ENCODE data around the gene DTNA. TPM values are rescaled to one million over a fixed set of nuclear protein-coding genes. Genes with fewer than 3 reads are reported as not detected.
"Not testable (repeated sequence)": the region's sequence is repeated elsewhere in the genome, so short reads cannot be mapped to it uniquely, and the experiment has no call there.

DTNA gene
- total and polyA plus RNA-seq, 4 donors: 90.4 to 190 (median 131) TPM

DNA sequence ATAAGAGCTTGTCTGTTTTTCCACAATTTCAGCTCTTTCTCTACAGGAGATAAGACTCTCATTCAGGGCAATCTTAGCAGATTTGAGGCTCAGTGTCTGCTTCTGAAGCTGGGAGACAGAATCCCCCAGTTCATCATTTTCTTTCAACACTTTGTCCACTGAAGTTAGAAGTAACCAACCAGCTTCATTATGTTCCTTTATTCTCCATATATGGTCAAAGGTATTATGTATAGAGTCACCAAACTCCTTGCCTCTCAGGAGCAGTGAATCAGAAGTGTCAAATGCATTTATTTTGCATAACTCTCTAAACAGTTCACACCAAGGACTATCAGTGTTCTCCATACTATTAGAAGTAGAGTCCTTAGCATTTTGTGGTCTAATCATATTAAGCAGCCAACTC lies 24.4 kb downstream of the DTNA start:
- not testable (repeated sequence) for H3K4me1 ChIP-seq (ENCODE audit: control insufficient read depth, insufficient read depth, low read length); DNase-seq (ENCODE audit: low read depth in 4 of 6, low spot score in 6 of 6); H3K27me3 ChIP-seq (ENCODE audit: control insufficient read depth, insufficient read depth, low read length); H3K27ac ChIP-seq (ENCODE audit: low read depth, low read length); H3K9me3 ChIP-seq (ENCODE audit: control insufficient read depth, insufficient read depth, low read length); H3K4me3 ChIP-seq (ENCODE audit: low read depth, low read length); H3K36me3 ChIP-seq (ENCODE audit: control insufficient read depth, insufficient read depth, low read length)

DNA sequence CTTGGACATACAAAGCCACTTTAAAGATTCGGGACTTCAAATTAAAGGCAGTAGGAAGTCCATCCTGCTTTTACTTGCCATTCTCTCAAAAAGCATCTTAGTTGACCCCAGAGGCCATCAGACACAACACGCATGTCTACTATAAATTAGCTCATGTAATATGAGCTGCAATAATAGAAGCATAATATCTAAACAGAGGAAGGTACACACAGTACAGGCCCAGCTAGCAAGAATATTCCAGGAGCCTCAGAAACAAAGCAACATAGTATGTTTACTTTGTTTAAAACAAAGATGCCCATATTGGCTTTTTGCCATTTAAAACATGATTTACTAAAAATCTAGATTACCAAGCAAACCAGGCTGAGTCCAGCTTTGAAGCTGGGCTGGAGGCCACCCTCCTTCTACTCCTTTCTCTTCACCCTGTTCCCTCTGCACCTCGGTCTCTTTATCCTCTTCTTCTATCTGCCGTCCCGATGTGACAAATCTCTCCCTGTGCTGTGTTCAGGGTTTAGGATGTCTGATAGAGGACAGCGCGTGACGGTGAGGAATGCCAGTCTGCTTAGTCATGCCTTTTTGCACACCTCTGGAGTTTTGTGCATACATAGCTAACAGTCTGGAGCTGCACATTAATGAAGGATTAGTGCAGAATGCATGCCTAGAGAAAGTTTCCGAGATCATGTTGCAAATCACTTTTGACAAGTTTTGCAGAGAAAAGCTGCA lies 28.2 kb downstream of the DTNA start:
- no peaks in the 10 kb centered on the region for H3K27me3 ChIP-seq (ENCODE audit: control insufficient read depth, insufficient read depth, low read length)
- no peaks in the 10 kb centered on the region for H3K9me3 ChIP-seq (ENCODE audit: control insufficient read depth, insufficient read depth, low read length)
- 40% methylated on average over 3 of the region's 9 CpGs for WGBS (ENCODE audit: insufficient coverage)
- H3K4me1 ChIP-seq (ENCODE audit: control insufficient read depth, insufficient read depth, low read length): peaks cover 3% of the 10 kb centered on the region
- H3K36me3 ChIP-seq (ENCODE audit: control insufficient read depth, insufficient read depth, low read length): no peaks in the 10 kb centered on the region
- no peak overlapping the region for H3K4me3 ChIP-seq (ENCODE audit: low read depth, low read length)
- no peak overlapping the region for H3K27ac ChIP-seq (ENCODE audit: low read depth, low read length)
- DNase-seq (ENCODE audit: low read depth in 4 of 6, low spot score in 6 of 6): peak in 1 of 6 donors; percentile 43

DNA sequence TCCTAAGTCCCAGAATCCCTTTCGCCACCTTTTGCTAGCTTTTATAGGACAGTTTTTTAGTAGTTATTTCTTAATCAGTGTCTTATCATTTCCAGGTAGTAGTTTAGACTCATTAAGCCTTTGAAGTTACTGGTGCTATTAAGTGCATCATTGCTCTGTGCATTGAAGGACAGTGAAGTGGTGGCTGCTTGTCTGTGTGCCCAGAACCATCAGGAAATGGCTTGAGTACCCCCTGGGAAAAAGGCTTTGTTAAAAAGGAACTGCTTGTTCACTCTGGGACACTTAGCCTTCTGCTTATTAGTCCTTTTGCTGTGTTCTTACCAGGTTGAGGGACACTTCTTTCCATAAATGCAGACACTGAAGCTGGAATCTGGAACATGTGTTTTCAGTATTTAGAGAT lies 30.0 kb downstream of the DTNA start:
- DNase-seq (ENCODE audit: low read depth in 4 of 6, low spot score in 6 of 6): peak in 2 of 6 donors; percentile 27 to 42
- H3K9me3 ChIP-seq (ENCODE audit: control insufficient read depth, insufficient read depth, low read length): no peaks in the 10 kb centered on the region
- WGBS (ENCODE audit: insufficient coverage): no CpG with 5 or more reads among the region's 1 CpG
- no peak overlapping the region for H3K4me3 ChIP-seq (ENCODE audit: low read depth, low read length)
- H3K36me3 ChIP-seq (ENCODE audit: control insufficient read depth, insufficient read depth, low read length): no peaks in the 10 kb centered on the region
- no peak overlapping the region for H3K27ac ChIP-seq (ENCODE audit: low read depth, low read length)
- H3K27me3 ChIP-seq (ENCODE audit: control insufficient read depth, insufficient read depth, low read length): no peaks in the 10 kb centered on the region
- peaks cover 3% of the 10 kb centered on the region for H3K4me1 ChIP-seq (ENCODE audit: control insufficient read depth, insufficient read depth, low read length)

DNA sequence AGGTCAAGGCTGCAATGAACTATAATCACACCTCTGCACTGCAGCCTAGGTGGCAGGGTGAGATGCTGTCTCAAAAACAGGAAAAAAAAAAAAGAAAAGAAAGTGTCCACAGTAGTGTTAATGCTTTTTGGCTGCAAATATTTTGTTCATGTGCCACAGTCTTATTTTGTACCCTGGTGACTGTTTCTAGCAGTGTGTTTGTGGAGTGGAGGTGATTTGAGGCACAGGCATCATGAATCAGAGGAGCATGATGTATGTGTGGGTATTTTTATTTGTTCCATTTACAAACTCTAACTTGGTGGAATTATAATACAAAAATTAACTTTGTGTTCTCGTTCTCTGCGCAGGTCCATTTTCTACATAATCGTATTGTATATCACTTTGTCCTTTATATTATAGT lies 30.6 kb downstream of the DTNA start:
- no peak overlapping the region for H3K27ac ChIP-seq (ENCODE audit: low read depth, low read length)
- WGBS (ENCODE audit: insufficient coverage): no CpG with 5 or more reads among the region's 3 CpGs
- DNase-seq (ENCODE audit: low read depth in 4 of 6, low spot score in 6 of 6): no peak
- no peaks in the 10 kb centered on the region for H3K9me3 ChIP-seq (ENCODE audit: control insufficient read depth, insufficient read depth, low read length)
- H3K4me1 ChIP-seq (ENCODE audit: control insufficient read depth, insufficient read depth, low read length): peaks cover 3% of the 10 kb centered on the region
- H3K27me3 ChIP-seq (ENCODE audit: control insufficient read depth, insufficient read depth, low read length): no peaks in the 10 kb centered on the region
- no peak overlapping the region for H3K4me3 ChIP-seq (ENCODE audit: low read depth, low read length)
- no peaks in the 10 kb centered on the region for H3K36me3 ChIP-seq (ENCODE audit: control insufficient read depth, insufficient read depth, low read length)

DNA sequence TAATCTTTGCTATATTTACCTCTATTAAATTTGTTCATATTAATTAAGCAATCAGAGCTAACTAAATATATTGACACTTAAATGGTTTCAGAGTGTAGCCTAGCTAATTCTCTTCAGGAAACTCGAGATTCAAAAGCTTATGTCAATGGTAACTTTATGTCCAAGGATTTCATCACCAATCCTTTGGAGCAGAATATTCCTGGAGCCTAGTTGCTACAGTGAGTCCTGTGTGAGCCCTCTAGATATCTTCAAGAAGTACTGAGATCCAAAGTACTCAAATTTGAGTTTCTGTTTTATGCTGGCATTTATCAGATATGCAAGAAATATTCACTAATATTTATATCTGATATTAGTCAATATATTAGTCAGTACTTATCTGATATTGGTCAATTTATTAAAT lies 31.3 kb downstream of the DTNA start:
- no peak for DNase-seq (ENCODE audit: low read depth in 4 of 6, low spot score in 6 of 6)
- no peaks in the 10 kb centered on the region for H3K9me3 ChIP-seq (ENCODE audit: control insufficient read depth, insufficient read depth, low read length)
- H3K27me3 ChIP-seq (ENCODE audit: control insufficient read depth, insufficient read depth, low read length): no peaks in the 10 kb centered on the region
- H3K4me3 ChIP-seq (ENCODE audit: low read depth, low read length): no peak overlapping the region
- no CpG with 5 or more reads among the region's 1 CpG for WGBS (ENCODE audit: insufficient coverage)
- peaks cover 3% of the 10 kb centered on the region for H3K4me1 ChIP-seq (ENCODE audit: control insufficient read depth, insufficient read depth, low read length)
- H3K27ac ChIP-seq (ENCODE audit: low read depth, low read length): no peak overlapping the region
- H3K36me3 ChIP-seq (ENCODE audit: control insufficient read depth, insufficient read depth, low read length): no peaks in the 10 kb centered on the region

DNA sequence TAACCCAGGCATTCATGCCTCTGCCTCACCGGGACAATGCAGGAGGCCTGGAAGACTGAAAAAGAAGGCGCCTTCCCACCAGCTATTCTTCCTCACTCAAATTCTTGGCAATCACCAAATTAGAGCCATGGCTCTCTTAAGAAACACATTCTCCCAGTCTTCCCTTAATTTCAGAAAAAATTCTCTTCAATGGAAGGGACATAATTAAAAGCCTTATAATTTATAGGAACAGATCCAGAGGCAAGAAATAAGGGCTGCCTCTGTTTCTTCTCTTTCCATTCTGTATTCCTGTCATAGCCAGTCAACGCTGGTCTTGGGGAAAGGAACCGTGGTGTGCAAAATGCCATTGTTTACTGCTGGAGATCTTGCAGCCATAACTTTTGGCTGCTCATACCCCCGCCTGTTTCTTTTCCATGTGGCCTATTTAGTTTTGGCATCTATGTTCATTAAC lies 32.8 kb downstream of the DTNA start:
- Histone ChIP-seq H3K36me3 (ENCODE audit: control insufficient read depth, insufficient read depth, low read length) (no peaks in the 10 kb centered on the region), H3K27me3 (ENCODE audit: control insufficient read depth, insufficient read depth, low read length) (no peaks in the 10 kb centered on the region), H3K9me3 (ENCODE audit: control insufficient read depth, insufficient read depth, low read length) (no peaks in the 10 kb centered on the region), H3K27ac (ENCODE audit: low read depth, low read length) (peak overlapping the region; percentile 54), H3K4me3 (ENCODE audit: low read depth, low read length) (no peak overlapping the region), H3K4me1 (ENCODE audit: control insufficient read depth, insufficient read depth, low read length) (peaks cover 3% of the 10 kb centered on the region)
- peak in 5 of 6 donors; percentile 47 to 78 (median 55) for DNase-seq (ENCODE audit: low read depth in 4 of 6, low spot score in 6 of 6)
- WGBS (ENCODE audit: insufficient coverage): 23% methylated on average over 2 of the region's 5 CpGs

DNA sequence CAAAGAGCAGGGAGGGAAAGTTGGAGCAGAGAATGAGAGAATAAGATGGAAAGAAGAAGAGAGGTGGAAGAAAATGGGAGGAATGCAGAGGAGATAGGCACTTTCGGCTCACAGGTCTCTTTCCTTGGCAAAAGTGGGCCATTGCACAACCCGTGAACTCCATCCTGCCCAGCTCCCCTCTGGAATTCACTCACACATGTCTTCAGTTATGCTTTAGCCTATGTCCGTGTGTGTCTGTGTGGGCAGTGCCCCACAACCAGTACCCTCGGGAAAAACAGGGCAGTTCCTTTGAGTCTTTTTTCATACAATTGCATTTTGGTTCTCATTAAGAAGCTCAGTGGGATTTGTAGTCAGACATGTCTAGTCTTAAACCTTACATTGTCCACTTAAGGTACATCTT lies 34.5 kb downstream of the DTNA start:
- Histone ChIP-seq H3K27me3 (ENCODE audit: control insufficient read depth, insufficient read depth, low read length) (no peaks in the 10 kb centered on the region), H3K4me3 (ENCODE audit: low read depth, low read length) (no peak overlapping the region), H3K36me3 (ENCODE audit: control insufficient read depth, insufficient read depth, low read length) (no peaks in the 10 kb centered on the region), H3K4me1 (ENCODE audit: control insufficient read depth, insufficient read depth, low read length) (no peaks in the 10 kb centered on the region), H3K27ac (ENCODE audit: low read depth, low read length) (no peak overlapping the region), H3K9me3 (ENCODE audit: control insufficient read depth, insufficient read depth, low read length) (no peaks in the 10 kb centered on the region)
- no peak for DNase-seq (ENCODE audit: low read depth in 4 of 6, low spot score in 6 of 6)
- WGBS (ENCODE audit: insufficient coverage): 100% methylated on average over 2 of the region's 4 CpGs

DNA sequence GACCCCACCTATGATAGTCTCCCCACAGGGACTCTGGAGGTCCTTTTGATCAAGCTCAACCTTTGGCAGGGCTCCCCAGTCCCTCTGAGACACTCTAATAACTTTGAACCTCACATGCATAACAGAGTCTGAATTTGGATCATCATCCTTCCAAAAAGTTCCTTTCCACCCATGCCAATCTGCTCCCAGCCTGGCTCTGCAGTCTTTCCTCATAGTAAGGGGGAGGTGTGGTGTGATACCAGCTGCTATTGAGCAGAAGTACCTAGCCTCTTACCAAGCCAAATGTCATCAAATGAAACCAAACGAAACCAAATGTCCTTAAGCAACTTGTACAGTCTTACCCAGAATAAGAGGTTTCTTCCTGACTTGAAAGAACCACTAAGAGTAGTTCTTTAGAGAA lies 36.5 kb downstream of the DTNA start:
- DNase-seq (ENCODE audit: low read depth in 4 of 6, low spot score in 6 of 6): no peak
- Histone ChIP-seq H3K9me3 (ENCODE audit: control insufficient read depth, insufficient read depth, low read length) (no peaks in the 10 kb centered on the region), H3K36me3 (ENCODE audit: control insufficient read depth, insufficient read depth, low read length) (no peaks in the 10 kb centered on the region), H3K27me3 (ENCODE audit: control insufficient read depth, insufficient read depth, low read length) (no peaks in the 10 kb centered on the region), H3K4me3 (ENCODE audit: low read depth, low read length) (no peak overlapping the region), H3K4me1 (ENCODE audit: control insufficient read depth, insufficient read depth, low read length) (no peaks in the 10 kb centered on the region), H3K27ac (ENCODE audit: low read depth, low read length) (no peak overlapping the region)
- WGBS (ENCODE audit: insufficient coverage): no CpG with 5 or more reads among the region's 1 CpG

DNA sequence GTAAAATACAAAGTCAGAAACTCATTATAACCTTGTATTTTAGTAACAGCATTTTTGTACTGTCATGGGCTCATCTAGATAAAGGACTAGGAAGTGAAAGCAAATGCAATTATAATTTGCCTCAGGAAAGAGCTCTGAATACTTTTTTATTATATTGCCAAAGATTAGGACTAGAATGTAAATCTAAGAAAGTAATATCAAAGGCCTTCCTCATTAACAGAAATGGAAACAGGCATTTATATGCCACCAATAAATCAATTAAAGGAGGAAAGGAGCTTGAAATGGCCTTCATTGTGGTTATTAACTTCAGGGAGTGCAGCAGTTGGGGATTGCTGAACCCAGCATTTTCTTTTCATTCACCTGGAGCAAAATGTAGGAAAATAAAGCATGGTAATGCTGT lies 39.6 kb downstream of the DTNA start:
- Histone ChIP-seq H3K27me3 (ENCODE audit: control insufficient read depth, insufficient read depth, low read length) (no peaks in the 10 kb centered on the region), H3K27ac (ENCODE audit: low read depth, low read length) (no peak overlapping the region), H3K4me3 (ENCODE audit: low read depth, low read length) (no peak overlapping the region), H3K9me3 (ENCODE audit: control insufficient read depth, insufficient read depth, low read length) (no peaks in the 10 kb centered on the region), H3K36me3 (ENCODE audit: control insufficient read depth, insufficient read depth, low read length) (no peaks in the 10 kb centered on the region), H3K4me1 (ENCODE audit: control insufficient read depth, insufficient read depth, low read length) (no peaks in the 10 kb centered on the region)
- peak in 1 of 6 donors; percentile 53 for DNase-seq (ENCODE audit: low read depth in 4 of 6, low spot score in 6 of 6)

DNA sequence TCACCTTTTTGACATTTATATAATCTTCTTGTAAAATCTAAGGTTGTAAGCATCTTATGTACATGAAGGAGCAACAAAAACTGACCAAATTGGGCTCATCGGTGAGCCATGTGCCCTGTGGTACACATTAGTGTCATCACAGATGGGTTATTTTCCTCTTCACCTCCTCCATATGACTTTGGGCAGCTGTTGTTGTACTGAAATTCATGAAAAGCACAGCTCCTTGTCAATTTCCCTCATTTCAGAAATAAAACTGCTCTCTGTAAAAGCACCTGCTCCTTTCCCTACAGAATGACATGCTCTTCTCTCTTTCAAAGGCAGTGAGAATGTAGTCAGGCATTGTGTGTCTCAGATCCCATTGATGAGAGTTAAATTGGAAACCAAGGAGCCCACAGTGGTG lies 42.0 kb downstream of the DTNA start:
- Histone ChIP-seq H3K4me1 (ENCODE audit: control insufficient read depth, insufficient read depth, low read length) (no peaks in the 10 kb centered on the region), H3K9me3 (ENCODE audit: control insufficient read depth, insufficient read depth, low read length) (no peaks in the 10 kb centered on the region), H3K4me3 (ENCODE audit: low read depth, low read length) (no peak overlapping the region), H3K27ac (ENCODE audit: low read depth, low read length) (no peak overlapping the region), H3K27me3 (ENCODE audit: control insufficient read depth, insufficient read depth, low read length) (no peaks in the 10 kb centered on the region), H3K36me3 (ENCODE audit: control insufficient read depth, insufficient read depth, low read length) (no peaks in the 10 kb centered on the region)
- DNase-seq (ENCODE audit: low read depth in 4 of 6, low spot score in 6 of 6): peak in 2 of 6 donors; percentile 23 to 55
- WGBS (ENCODE audit: insufficient coverage): no CpG with 5 or more reads among the region's 1 CpG

Data from spinal cord (tissue), 10 donors.